ENCODE data around the gene FSTL4. TPM values are rescaled to one million over a fixed set of nuclear protein-coding genes. Genes with fewer than 3 reads are reported as not detected.

FSTL4 gene
- total and polyA plus RNA-seq, 2 of the 4 experiments (the other 2 are of a cell fraction) = 0.18 TPM; not detected in 1

GRCh38 chr5:133299728-133300127 is 312.6 kb downstream of the FSTL4 start:
- H3K23ac ChIP-seq (ENCODE audit: low read depth, low read length) = no peak overlapping the region
- no peak overlapping the region for H3K18ac ChIP-seq (ENCODE audit: low read depth, low read length)
- H2AK5ac ChIP-seq (ENCODE audit: low read depth, low read length) = no peak overlapping the region

More at GRCh38 chr5:133299728-133300127, 312.6 kb downstream of the FSTL4 start:
- Histone ChIP-seq H3K56ac (ENCODE audit: extremely low read depth, insufficient read depth, low read length) (no peak overlapping the region), H3K4me2 (ENCODE audit: low read depth, low read length) (no peak overlapping the region), H3K4me1 (ENCODE audit: control insufficient read depth, insufficient read depth, low read length) (no peaks in the 10 kb centered on the region), H3K4ac (ENCODE audit: low read depth, low read length) (no peak overlapping the region), H2BK5ac (ENCODE audit: low read depth, low read length, poor library complexity, severe bottlenecking) (no peak overlapping the region), H3K4me3 (ENCODE audit: insufficient read depth, low read depth, low read length) (no peak overlapping the region), H2BK15ac (ENCODE audit: low read depth, low read length) (no peak overlapping the region), H3K79me1 (ENCODE audit: low read depth in 1 of 2, low read length in 2 of 2) (no peaks in the 10 kb centered on the region), H2BK20ac (ENCODE audit: low read depth, low read length) (no peak overlapping the region), H4K5ac (ENCODE audit: low read depth, low read length) (no peak overlapping the region), H3K9ac (ENCODE audit: low read depth, low read length) (no peak overlapping the region), H3K14ac (replicated peaks; ENCODE audit: low read depth, low read length) (no peak overlapping the region), H4K91ac (ENCODE audit: insufficient read depth, low read depth, low read length) (no peak overlapping the region), H3K9me1 (ENCODE audit: insufficient read depth, low read length) (no peaks in the 10 kb centered on the region), H3K9me3 (ENCODE audit: control insufficient read depth, insufficient read depth, low read length) (no peaks in the 10 kb centered on the region), H2AFZ (replicated peaks; ENCODE audit: low read length, poor library complexity) (peak overlapping the region; percentile 8), H3K27ac (ENCODE audit: insufficient read depth, low read length) (no peak overlapping the region), H4K20me1 (ENCODE audit: insufficient read depth, low read length) (no peaks in the 10 kb centered on the region), H3K36me3 (ENCODE audit: control insufficient read depth, insufficient read depth, low read length) (no peaks in the 10 kb centered on the region), H2BK120ac (ENCODE audit: low read depth, low read length) (no peak overlapping the region), H4K8ac (ENCODE audit: low read depth in 2 of 2, low read length in 2 of 2) (no peak overlapping the region), H3K27me3 (ENCODE audit: control insufficient read depth, insufficient read depth, low read length) (peaks cover 19% of the 10 kb centered on the region; the same call in 1 of the 2 replicates), H2AK9ac (replicated peaks; ENCODE audit: low read depth, low read length, poor library complexity) (no peak overlapping the region)
- in situ Hi-C loops (cut with MboI; ENCODE audit: low sequenced_read_pairs) = no loop called here
- DNase-seq = no peak
- intact Hi-C loops (cut with micrococcal nuclease) = no loop called here
- no peak for TF ChIP-seq RAD21 (IDR thresholded peaks at IDR 0.05; ENCODE audit: low read length)
- no peak for TF ChIP-seq USF2 (IDR thresholded peaks at IDR 0.05; ENCODE audit: low read depth, low read length)
- 0% methylated on average over 1 of the region's 3 CpGs; no CpG with 5 or more reads in 1 of the 2 experiments for WGBS, 2 experiments (ENCODE audit: extremely low coverage in 2 of 2, insufficient read length in 1 of 2)
- ChIA-PET CTCF (no interaction called here), POLR2A (ENCODE audit: unreplicated experiment) (no interaction called here)
- BruUV-seq (replicated peaks) = no TSS peak
- dilution Hi-C loops (cut with HindIII; ENCODE audit: low sequenced_read_pairs, unreplicated experiment) = no loop called here
- ATAC-seq (ENCODE audit: low read depth) = no peak

Data from IMR-90 (cell line).